HFFc6 (cell line): ENCODE measurements around the gene NR4A1. TPM values are rescaled to one million over a fixed set of nuclear protein-coding genes. Genes with fewer than 3 reads are reported as not detected.

Experiments used
- DNase-seq: peaks from one replicate; pipeline ENCODE4 v3.0.0-alpha.2; 2018
- H3K27ac Mint-ChIP-seq: 2 replicates; pipeline ENCODE4 v1.8.0; 2020; ENCODE audit warnings: mild to moderate bottlenecking, mixed read lengths
- H3K27me3 Mint-ChIP-seq: 2 replicates; pipeline ENCODE4 v1.8.0; 2021; ENCODE audit warnings: mild to moderate bottlenecking, moderate library complexity, mixed read lengths; ENCODE audit not compliant: insufficient read depth
- H3K36me3 Mint-ChIP-seq: 2 replicates; pipeline ENCODE4 v1.8.0; 2021; ENCODE audit warnings: low read depth, mixed read lengths
- H3K4me1 Mint-ChIP-seq: 2 replicates; pipeline ENCODE4 v1.8.0; 2020; ENCODE audit warnings: low read depth, mixed read lengths
- H3K4me3 Mint-ChIP-seq: 2 replicates; pipeline ENCODE4 v1.8.0; 2020; ENCODE audit warnings: mild to moderate bottlenecking, moderate library complexity, mixed read lengths
- H3K9me3 Mint-ChIP-seq: 2 replicates; pipeline ENCODE4 v1.8.0; 2020; ENCODE audit warnings: mild to moderate bottlenecking, mixed read lengths
- CTCF ChIP-seq: fragments of 200-600 bp; sonication (generic); IDR thresholded peaks from 2 replicates; pipeline ENCODE4 v1.5.0; 2021; ENCODE audit warnings: antibody characterized with exemption, mild to moderate bottlenecking
- total RNA-seq, 6 experiments: library from RNA; stranded (reverse); fragmentation: NEBNext Ultra II Directional; extraction: Animal tissue kit (Norgen Biotek cat#: 25700); gene quantifications; 2 replicates in 1 of 6; 3 replicates in 5 of 6; pipeline ENCODE4 v1.2.3, GENCODE V29; 2021

NR4A1 gene
- total RNA-seq, 6 experiments from 2014 or later, result 10.3 to 46.6 (median 43.6) TPM

- Mint-ChIP-seq H3K27me3 (no peaks in the 10 kb centered on the region; the same call in 1 of the 2 replicates), H3K36me3 (no peaks in the 10 kb centered on the region), H3K4me3 (peak overlapping the region; percentile 43), H3K9me3 (no peaks in the 10 kb centered on the region), H3K27ac (peak overlapping the region; percentile 85), H3K4me1 (peaks cover 49% of the 10 kb centered on the region)
- no peak for TF ChIP-seq CTCF
- DNase-seq, result peak; percentile 68
Observed at GRCh38 chr12:52044292-52044983, 6.8 kb upstream of the NR4A1 start.

- TF ChIP-seq CTCF, result no peak
- Mint-ChIP-seq H3K36me3 (no peaks in the 10 kb centered on the region), H3K27ac (peak overlapping the region; percentile 33; the same call in 1 of the 2 replicates), H3K4me1 (peaks cover 60% of the 10 kb centered on the region), H3K27me3 (no peaks in the 10 kb centered on the region; the same call in 1 of the 2 replicates), H3K9me3 (no peaks in the 10 kb centered on the region), H3K4me3 (no peak overlapping the region)
- no peak for DNase-seq
Observed at GRCh38 chr12:52045794-52046199, 5.4 kb upstream of the NR4A1 start.

- DNase-seq, result no peak
- H3K36me3 Mint-ChIP-seq, result no peaks in the 10 kb centered on the region; the same call in 1 of the 2 replicates
- no peaks in the 10 kb centered on the region for H3K9me3 Mint-ChIP-seq
- H3K4me1 Mint-ChIP-seq, result peaks cover 56% of the 10 kb centered on the region
- no peak overlapping the region for H3K27ac Mint-ChIP-seq
- H3K27me3 Mint-ChIP-seq, result peaks cover 3% of the 10 kb centered on the region
- TF ChIP-seq CTCF, result no peak
- H3K4me3 Mint-ChIP-seq, result no peak overlapping the region
Observed at GRCh38 chr12:52046859-52047258, 4.4 kb upstream of the NR4A1 start.

GRCh38 chr12:52049286-52049685 lies 2.0 kb upstream of the NR4A1 start:
- Mint-ChIP-seq H3K27ac (peak overlapping the region; percentile 81), H3K36me3 (no peaks in the 10 kb centered on the region; the same call in 1 of the 2 replicates), H3K4me1 (peaks cover 58% of the 10 kb centered on the region), H3K27me3 (peaks cover 6% of the 10 kb centered on the region), H3K9me3 (no peaks in the 10 kb centered on the region), H3K4me3 (peak overlapping the region; percentile 83)
- no peak for DNase-seq
- TF ChIP-seq CTCF, result no peak

- peak overlapping the region; percentile 83 for H3K4me3 Mint-ChIP-seq
- peak overlapping the region; percentile 81 for H3K27ac Mint-ChIP-seq
- DNase-seq, result no peak
- H3K9me3 Mint-ChIP-seq, result no peaks in the 10 kb centered on the region
- H3K27me3 Mint-ChIP-seq, result peaks cover 10% of the 10 kb centered on the region
- no peaks in the 10 kb centered on the region; the same call in 1 of the 2 replicates for H3K36me3 Mint-ChIP-seq
- H3K4me1 Mint-ChIP-seq, result peaks cover 54% of the 10 kb centered on the region
- no peak for TF ChIP-seq CTCF
Observed at GRCh38 chr12:52049688-52050087, 1.6 kb upstream of the NR4A1 start.
